Natural killer cell treated with Interleukin-12 subunit alpha and Interleukin-12 subunit beta and Interleukin-15 and Interleukin-18, amount 100 ng/mL, for 72 hours (primary cell): Measurements from ENCODE around the gene HOXA6. TPM values are rescaled to one million over a fixed set of nuclear protein-coding genes. Genes with fewer than 3 reads are reported as not detected.

Experiments
- ATAC-seq, 2 donors: fragments of 150-1000 bp; cut with Tn5 transposase in 1 of 2; sonication (Bioruptor Pico), chemical (Tn5 transposase) in 1 of 2; 2 replicates each; pipeline ENCODE4 v1.10.0; 2021
- DNase-seq: peaks from one replicate; pipeline ENCODE4 v3.0.0; 2022; ENCODE audit warnings: low spot score
- H3K27ac Mint-ChIP-seq, 2 donors: 1 replicate in 1 of 2; 2 replicates in 1 of 2; pipeline ENCODE4 v1.8.0; 2022; ENCODE audit warnings: mixed read lengths in 2 of 2, mild to moderate bottlenecking in 1 of 2, moderate library complexity in 1 of 2
- H3K27me3 Mint-ChIP-seq, 2 donors: 1 replicate in 1 of 2; 2 replicates in 1 of 2; pipeline ENCODE4 v1.8.0; 2022; ENCODE audit warnings: mixed read lengths in 2 of 2
- H3K36me3 Mint-ChIP-seq: one replicate; pipeline ENCODE4 v1.8.0; 2022; ENCODE audit warnings: mixed read lengths
- H3K4me1 Mint-ChIP-seq, 2 donors: 1 replicate in 1 of 2; 2 replicates in 1 of 2; pipeline ENCODE4 v1.8.0; 2022; ENCODE audit warnings: low read depth in 2 of 2, mixed read lengths in 2 of 2, mild to moderate bottlenecking in 1 of 2
- H3K4me3 Mint-ChIP-seq: one replicate; pipeline ENCODE4 v1.8.0; 2022; ENCODE audit warnings: mixed read lengths
- H3K9me3 Mint-ChIP-seq: 2 replicates; pipeline ENCODE4 v1.8.0; 2022; ENCODE audit warnings: mixed read lengths
- total RNA-seq, 2 donors: library from RNA; stranded (reverse); gene quantifications; one replicate each; pipeline ENCODE4 v1.2.3, GENCODE V29; 2022

Gene HOXA6
- total RNA-seq, 2 donors from 2014 or later, result 0.81 TPM; not detected in 1

- Mint-ChIP-seq H3K4me3 (no peak overlapping the region), H3K27me3 (no peaks in the 10 kb centered on the region), H3K9me3 (no peaks in the 10 kb centered on the region), H3K27ac (no peak overlapping the region), H3K36me3 (no peaks in the 10 kb centered on the region), H3K4me1 (no peaks in the 10 kb centered on the region)
- ATAC-seq, result no peak
- DNase-seq, result no peak
These were observed 36.4 kb downstream of the HOXA6 start for GRCh38 chr7:27111042-27111750.

GRCh38 chr7:27110186-27111031 is 37.2 kb downstream of the HOXA6 start:
- DNase-seq (no peak), ATAC-seq (no peak)
- no peak overlapping the region for H3K27ac Mint-ChIP-seq
- H3K4me3 Mint-ChIP-seq, result no peak overlapping the region
- no peaks in the 10 kb centered on the region for H3K36me3 Mint-ChIP-seq
- no peaks in the 10 kb centered on the region for H3K4me1 Mint-ChIP-seq
- peaks cover 0 to 2% of the 10 kb centered on the region in 2 donors for H3K27me3 Mint-ChIP-seq
- H3K9me3 Mint-ChIP-seq, result no peaks in the 10 kb centered on the region

- no peak overlapping the region for H3K4me3 Mint-ChIP-seq
- H3K4me1 Mint-ChIP-seq, result no peaks in the 10 kb centered on the region
- ATAC-seq (no peak), DNase-seq (no peak)
- H3K9me3 Mint-ChIP-seq, result no peaks in the 10 kb centered on the region
- H3K36me3 Mint-ChIP-seq, result no peaks in the 10 kb centered on the region
- H3K27ac Mint-ChIP-seq, result no peak overlapping the region
- peaks cover 0 to 8% of the 10 kb centered on the region in 2 donors for H3K27me3 Mint-ChIP-seq
These were observed 37.9 kb downstream of the HOXA6 start for GRCh38 chr7:27109466-27110185.

- Mint-ChIP-seq H3K4me1 (peaks cover 0 to 4% of the 10 kb centered on the region in 2 donors), H3K36me3 (no peaks in the 10 kb centered on the region), H3K27ac (no peak overlapping the region), H3K9me3 (no peaks in the 10 kb centered on the region), H3K27me3 (peaks cover 8 to 18% of the 10 kb centered on the region in 2 donors), H3K4me3 (no peak overlapping the region)
- DNase-seq, result no peak
- no peak for ATAC-seq
These were observed 39.0 kb downstream of the HOXA6 start for GRCh38 chr7:27108390-27109127.

- H3K27me3 Mint-ChIP-seq, result peaks cover 15 to 27% of the 10 kb centered on the region in 2 donors
- H3K4me3 Mint-ChIP-seq, result no peak overlapping the region
- DNase-seq (no peak), ATAC-seq (no peak)
- H3K36me3 Mint-ChIP-seq, result no peaks in the 10 kb centered on the region
- H3K4me1 Mint-ChIP-seq, result peaks cover 4 to 9% of the 10 kb centered on the region in 2 donors
- no peaks in the 10 kb centered on the region for H3K9me3 Mint-ChIP-seq
- H3K27ac Mint-ChIP-seq, result no peak overlapping the region
These were observed 39.9 kb downstream of the HOXA6 start for GRCh38 chr7:27107391-27108381.

GRCh38 chr7:27106901-27107240 is 40.7 kb downstream of the HOXA6 start:
- no peak for DNase-seq
- H3K9me3 Mint-ChIP-seq, result no peaks in the 10 kb centered on the region
- H3K4me1 Mint-ChIP-seq, result peaks cover 7 to 11% of the 10 kb centered on the region in 2 donors
- H3K4me3 Mint-ChIP-seq, result no peak overlapping the region
- no peak overlapping the region for H3K27ac Mint-ChIP-seq
- H3K36me3 Mint-ChIP-seq, result no peaks in the 10 kb centered on the region
- H3K27me3 Mint-ChIP-seq, result peaks cover 20 to 33% of the 10 kb centered on the region in 2 donors
- no peak for ATAC-seq

- H3K9me3 Mint-ChIP-seq, result no peaks in the 10 kb centered on the region
- H3K27ac Mint-ChIP-seq, result no peak overlapping the region
- ATAC-seq (no peak), DNase-seq (no peak)
- peaks cover 26 to 39% of the 10 kb centered on the region in 2 donors for H3K27me3 Mint-ChIP-seq
- no peak overlapping the region for H3K4me3 Mint-ChIP-seq
- H3K4me1 Mint-ChIP-seq, result peaks cover 7 to 15% of the 10 kb centered on the region in 2 donors
- peaks cover 4% of the 10 kb centered on the region for H3K36me3 Mint-ChIP-seq
These were observed 41.2 kb downstream of the HOXA6 start for GRCh38 chr7:27106181-27106900.

- no peaks in the 10 kb centered on the region for H3K9me3 Mint-ChIP-seq
- no peak overlapping the region for H3K27ac Mint-ChIP-seq
- H3K36me3 Mint-ChIP-seq, result peaks cover 9% of the 10 kb centered on the region
- H3K4me3 Mint-ChIP-seq, result no peak overlapping the region
- ATAC-seq, result no peak
- peaks cover 29 to 45% of the 10 kb centered on the region in 2 donors for H3K27me3 Mint-ChIP-seq
- no peak for DNase-seq
- peaks cover 7 to 15% of the 10 kb centered on the region in 2 donors for H3K4me1 Mint-ChIP-seq
These were observed 42.1 kb downstream of the HOXA6 start for GRCh38 chr7:27105301-27106031.

- Mint-ChIP-seq H3K36me3 (peaks cover 17% of the 10 kb centered on the region), H3K27ac (no peak overlapping the region), H3K27me3 (peaks cover 31 to 54% of the 10 kb centered on the region in 2 donors), H3K9me3 (no peaks in the 10 kb centered on the region), H3K4me3 (no peak overlapping the region), H3K4me1 (peaks cover 7 to 19% of the 10 kb centered on the region in 2 donors)
- no peak for ATAC-seq
- DNase-seq, result no peak
These were observed 43.1 kb downstream of the HOXA6 start for GRCh38 chr7:27104341-27105058.

- no peak for ATAC-seq
- no peak overlapping the region for H3K27ac Mint-ChIP-seq
- H3K9me3 Mint-ChIP-seq, result no peaks in the 10 kb centered on the region
- peaks cover 20% of the 10 kb centered on the region for H3K36me3 Mint-ChIP-seq
- H3K4me1 Mint-ChIP-seq, result peaks cover 11 to 25% of the 10 kb centered on the region in 2 donors
- DNase-seq, result no peak
- H3K4me3 Mint-ChIP-seq, result no peak overlapping the region
- H3K27me3 Mint-ChIP-seq, result peaks cover 36 to 62% of the 10 kb centered on the region in 2 donors
These were observed 43.9 kb downstream of the HOXA6 start for GRCh38 chr7:27103489-27104226.
